NCI-H345 treated with DMSO at 0.1 percent for 48 hours (cell line): ENCODE results near the gene KRTAP9-8.
"Not testable (repeated sequence)": the region's sequence is repeated elsewhere in the genome, so short reads cannot be mapped to it uniquely, and the experiment has no call there.

Experiments
- DNase-seq: peaks from one replicate; lab custom pipeline; 2025; ENCODE audit not compliant: unreplicated experiment; lab: John Stamatoyannopoulos, UW

The KRTAP9-8 gene

DNA sequence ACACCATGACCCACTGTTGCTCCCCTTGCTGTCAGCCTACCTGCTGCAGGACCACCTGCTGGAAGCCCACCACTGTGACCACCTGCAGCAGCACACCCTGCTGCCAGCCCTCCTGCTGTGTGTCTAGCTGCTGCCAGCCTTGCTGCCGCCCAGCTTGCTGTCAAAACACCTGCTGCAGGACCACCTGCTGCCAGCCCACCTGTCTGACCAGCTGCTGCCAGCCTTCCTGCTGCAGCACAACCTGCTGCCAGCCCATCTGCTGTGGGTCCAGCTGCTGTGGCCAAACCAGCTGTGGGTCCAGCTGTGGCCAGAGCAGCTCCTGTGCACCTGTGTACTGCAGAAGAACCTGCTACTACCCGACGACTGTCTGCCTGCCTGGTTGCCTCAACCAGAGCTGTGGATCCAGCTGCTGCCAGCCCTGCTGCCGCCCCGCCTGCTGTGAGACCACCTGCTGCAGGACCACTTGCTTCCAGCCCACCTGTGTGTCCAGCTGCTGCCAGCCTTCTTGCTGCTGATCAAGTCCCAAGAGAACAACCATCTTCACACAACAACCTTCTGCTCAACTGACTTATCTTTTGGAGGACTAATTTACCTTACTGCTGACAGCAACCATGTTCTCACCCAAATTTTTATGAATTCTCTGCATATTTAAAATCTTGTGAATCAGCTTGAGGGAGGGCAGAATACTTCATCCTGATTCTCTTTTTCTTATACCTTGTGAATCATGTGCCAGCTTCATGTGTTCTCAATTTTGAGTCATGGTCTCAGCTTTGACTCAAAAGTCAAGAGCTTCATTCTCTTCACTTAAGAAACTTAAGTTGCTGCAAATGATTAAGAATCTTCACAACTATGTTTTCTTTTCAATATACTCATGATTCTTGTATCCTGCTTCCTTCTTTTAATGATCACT lies 17.8 kb downstream of the KRTAP9-8 start, which contains the start of gene KRTAP9-9:
TSS of gene KRTAP9-9 (plus strand) at position 4 of the 910 bp plus-strand sequence.
- DNase-seq, result not testable (repeated sequence)

DNA sequence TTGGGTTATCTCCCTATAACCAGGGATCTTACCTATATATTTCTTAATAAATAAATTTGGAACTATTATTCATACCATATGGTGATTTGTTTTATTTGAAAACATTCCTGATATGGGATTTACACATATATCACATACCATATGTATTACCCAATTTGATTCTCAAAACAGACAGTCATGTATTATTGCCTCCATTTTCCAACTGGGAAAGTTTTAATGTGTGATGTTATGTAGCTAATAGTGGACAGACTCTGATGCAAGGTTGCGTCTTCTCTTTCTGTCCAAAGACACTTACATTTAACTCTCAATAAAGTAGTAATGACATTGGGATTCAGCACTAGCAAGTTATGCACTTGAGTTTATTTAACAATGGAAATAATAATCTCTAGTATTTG lies 18.5 kb downstream of the KRTAP9-8 start:
- no peak for DNase-seq

DNA sequence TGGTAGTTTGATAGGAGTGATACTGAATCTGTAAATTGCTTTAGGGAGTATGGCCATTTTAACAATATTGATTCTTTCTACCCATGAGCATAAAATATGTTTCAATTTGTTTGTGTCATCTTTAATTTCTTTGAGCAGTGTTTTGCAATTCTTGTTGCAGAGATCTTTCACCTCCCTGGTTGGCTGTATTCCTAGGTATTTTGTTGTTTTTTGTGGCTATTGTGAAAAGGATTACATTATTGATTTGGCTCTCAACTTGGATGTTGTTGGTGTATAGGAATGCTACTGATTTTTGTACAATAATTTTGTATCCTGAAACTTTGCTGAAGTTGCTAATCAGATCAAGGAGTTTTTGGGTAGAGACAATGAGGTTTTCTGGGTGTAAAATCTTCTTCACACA lies 20.6 kb downstream of the KRTAP9-8 start:
- no peak for DNase-seq

DNA sequence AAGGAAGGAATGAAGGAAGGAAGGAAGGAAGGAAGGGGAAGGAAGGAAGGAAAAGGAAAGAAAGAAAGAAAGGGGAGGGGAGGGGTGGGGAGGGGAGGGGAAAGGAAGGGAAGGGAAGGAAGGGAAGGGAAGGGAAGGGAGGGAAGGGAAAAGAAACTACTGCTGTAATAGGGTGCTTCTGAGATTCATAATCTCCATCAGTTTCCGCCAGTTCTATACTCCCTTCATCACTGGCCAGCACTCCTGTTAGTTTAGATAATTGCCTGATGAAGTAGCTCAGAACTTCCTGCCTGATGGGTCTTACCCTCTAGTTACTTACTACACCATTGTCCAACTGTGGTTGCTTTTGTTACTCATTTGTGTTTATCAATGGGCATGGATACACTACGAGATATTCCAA lies 25.4 kb downstream of the KRTAP9-8 start:
- DNase-seq, result no peak

DNA sequence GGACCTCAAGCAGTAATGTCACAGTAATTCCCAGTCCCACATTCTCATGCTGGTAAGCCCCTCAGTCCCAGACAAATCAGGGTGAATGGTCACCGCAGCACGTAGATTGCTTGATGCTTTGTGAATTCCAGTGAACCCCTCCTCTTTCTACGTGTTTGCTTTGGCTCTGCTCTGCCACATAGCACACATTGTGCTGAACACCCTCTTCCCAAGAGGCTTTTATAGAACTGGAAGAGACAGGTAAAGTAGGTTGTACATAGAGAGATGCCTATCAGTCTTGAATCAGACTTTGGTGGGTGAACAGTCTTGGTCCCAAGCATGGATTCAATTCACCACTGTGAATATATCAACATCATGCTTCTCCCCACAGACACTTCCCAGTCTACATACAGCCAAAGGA lies 26.8 kb downstream of the KRTAP9-8 start:
- DNase-seq, result no peak

DNA sequence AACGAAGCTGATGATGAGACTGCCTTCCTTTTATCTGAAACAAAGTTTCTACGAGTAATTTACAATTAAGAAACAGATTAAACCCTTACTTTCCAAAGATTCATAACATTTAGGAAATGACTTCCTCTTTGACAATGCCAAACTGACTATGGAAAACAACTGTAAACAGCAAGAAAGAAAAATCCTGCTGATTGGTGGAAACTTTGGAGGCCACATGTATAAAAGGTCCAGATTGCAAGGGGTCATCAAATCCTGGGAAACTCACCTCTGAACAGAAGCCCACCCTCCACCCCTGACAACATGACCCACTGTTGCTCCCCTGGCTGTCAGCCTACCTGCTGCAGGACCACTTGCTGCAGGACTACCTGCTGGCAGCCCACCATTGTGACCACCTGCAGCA lies 27.3 kb downstream of the KRTAP9-8 start, which contains the start of gene KRTAP9-6:
TSS of gene KRTAP9-6 (plus strand) at position 301 of the 400 bp plus-strand sequence. CDS start at position 301, 0 bp downstream.
- no peak for DNase-seq

DNA sequence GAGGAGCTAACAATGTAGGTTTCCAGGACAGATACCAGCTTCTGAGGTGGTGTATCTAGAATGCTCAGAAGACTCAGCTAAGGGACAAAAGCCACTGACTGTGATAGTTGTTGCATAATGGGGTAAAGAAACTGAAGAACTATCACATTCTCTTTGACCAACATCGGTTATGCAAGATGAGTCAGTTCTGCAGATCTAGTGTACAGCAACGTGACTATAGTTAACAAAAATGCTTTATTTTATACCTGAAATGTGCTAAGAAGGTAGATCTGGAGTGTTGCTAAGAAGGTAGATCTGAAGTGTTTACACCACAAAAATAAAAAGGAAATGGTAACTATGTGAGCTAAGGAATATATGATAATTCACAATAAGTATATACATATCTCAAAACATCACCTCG lies 29.9 kb downstream of the KRTAP9-8 start:
- DNase-seq, result no peak

DNA sequence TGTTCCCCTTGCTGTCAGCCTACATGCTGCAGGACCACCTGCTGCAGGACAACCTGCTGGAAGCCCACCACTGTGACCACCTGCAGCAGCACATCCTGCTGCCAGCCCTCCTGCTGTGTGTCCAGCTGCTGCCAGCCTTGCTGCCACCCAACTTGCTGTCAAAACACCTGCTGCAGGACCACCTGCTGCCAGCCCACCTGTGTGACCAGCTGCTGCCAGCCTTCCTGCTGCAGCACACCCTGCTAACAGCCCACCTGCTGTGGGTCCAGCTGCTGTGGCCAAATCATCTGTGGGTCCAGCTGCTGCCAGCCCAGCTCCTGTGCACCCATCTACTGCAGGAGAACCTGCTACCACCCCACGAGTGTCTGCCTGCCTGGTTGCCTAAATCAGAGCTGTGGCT lies 33.5 kb downstream of the KRTAP9-8 start:
- DNase-seq, result not testable (repeated sequence)

DNA sequence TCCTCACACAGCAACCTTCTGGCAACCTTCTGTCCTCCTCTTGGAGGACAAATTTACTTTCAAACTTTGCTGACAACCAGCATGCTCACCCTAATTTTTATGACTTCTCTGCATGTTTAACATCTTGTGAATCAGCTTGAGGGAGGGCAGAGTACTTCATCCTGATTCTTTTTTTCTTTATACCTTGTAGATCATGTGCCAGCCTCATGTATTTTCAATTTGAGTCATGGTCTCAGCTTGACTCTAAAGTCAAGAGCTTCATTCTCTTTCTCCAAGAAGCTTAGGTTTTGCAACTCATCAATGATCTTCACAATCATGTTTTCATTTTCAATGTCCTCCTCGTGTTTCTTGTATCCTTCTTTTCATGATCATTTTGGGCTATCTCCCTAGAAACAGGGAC lies 34.1 kb downstream of the KRTAP9-8 start:
- DNase-seq, result no peak

DNA sequence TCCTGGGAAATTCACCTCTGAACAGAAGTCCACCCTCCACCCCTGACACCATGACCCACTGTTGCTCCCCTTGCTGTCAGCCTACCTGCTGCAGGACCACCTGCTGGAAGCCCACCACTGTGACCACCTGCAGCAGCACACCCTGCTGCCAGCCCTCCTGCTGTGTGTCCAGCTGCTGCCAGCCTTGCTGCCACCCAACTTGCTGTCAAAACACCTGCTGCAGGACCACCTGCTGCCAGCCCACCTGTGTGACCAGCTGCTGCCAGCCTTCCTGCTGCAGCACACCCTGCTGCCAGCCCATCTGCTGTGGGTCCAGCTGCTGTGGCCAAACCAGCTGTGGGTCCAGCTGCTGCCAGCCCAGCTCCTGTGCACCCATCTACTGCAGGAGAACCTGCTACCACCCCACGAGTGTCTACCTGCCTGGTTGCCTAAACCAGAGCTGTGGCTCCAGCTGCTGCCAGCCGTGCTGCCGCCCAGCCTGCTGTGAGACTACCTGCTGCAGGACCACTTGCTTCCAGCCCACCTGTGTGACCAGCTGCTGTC lies 37.9 kb downstream of the KRTAP9-8 start, which contains the start of gene KRTAP9-7:
TSS of gene KRTAP9-7 (plus strand) at position 51 of the 543 bp plus-strand sequence. CDS start at position 51, 0 bp downstream.
- not testable (repeated sequence) for DNase-seq

DNA sequence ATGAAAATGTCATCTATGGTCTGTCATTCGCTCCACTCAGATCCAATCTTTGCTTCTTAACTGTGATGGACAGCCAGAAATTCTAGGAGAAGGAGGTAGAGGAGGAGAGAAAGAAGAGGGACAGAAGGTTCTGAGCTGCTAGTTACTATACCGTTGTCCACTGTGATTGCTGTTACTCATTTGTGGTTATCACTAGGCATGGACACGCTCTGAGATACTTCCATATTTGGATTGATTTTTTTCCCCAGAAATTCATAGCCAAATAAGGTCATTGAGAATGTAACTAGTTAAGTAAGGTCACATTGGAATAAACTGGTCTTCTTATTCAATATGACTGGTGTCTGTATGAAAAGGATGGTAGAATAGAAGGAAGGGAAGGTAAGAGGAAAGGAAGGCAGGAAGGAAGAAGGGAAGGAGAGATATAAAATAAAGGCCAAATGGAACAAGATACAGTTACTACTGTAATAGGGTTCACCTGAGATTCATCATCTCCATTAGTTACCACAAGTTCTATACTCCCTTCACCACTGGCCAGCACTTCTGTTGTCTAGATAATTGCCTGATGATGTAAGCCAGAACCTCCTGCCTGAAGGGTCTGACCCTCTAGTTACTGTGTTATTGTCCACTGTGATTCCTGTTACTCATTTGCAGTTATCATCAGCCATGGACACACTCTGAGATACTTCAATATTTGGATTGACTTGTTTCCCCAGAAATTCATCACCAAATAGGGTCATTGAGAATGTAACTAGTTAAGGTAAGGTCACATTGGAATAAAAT lies 40.6 kb downstream of the KRTAP9-8 start:
- DNase-seq, result no peak

DNA sequence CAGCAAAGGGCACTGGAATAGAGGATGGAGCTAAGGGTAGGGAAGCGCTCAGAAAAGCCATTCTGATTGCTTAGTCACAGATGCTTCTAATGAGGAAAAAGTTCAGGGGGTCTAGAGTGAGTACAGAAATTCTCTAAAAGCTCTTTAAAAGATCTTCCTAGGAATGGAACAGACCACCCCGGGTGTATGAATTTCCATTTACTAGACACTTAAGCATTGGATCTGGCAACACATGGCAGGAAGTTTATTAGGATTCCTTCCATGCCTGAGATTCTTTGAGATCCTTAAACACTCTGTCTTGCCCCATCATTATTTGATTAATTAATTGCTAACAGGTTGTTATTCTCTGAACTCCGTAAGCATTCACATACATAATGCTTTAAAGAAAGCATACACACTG lies 46.2 kb downstream of the KRTAP9-8 start:
- DNase-seq, result no peak

DNA sequence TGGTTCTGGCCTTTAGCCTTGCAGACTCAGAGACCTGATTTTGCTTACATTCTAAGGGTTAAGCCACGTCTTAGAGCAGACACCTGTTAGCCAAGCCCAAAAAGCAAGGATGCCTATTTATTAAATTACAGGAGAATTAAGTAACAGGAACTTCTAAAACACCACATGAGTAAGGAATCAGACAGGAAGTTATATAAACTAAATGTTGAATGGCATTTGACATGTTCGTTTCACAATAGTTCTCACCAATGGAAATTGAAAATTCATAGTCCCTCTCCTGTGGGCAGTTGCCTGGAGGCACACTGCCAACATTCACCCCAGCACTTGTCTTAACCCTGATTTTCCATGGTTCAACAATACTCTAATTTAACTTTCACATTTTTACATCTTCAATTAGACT lies 46.7 kb downstream of the KRTAP9-8 start:
- DNase-seq, result no peak

DNA sequence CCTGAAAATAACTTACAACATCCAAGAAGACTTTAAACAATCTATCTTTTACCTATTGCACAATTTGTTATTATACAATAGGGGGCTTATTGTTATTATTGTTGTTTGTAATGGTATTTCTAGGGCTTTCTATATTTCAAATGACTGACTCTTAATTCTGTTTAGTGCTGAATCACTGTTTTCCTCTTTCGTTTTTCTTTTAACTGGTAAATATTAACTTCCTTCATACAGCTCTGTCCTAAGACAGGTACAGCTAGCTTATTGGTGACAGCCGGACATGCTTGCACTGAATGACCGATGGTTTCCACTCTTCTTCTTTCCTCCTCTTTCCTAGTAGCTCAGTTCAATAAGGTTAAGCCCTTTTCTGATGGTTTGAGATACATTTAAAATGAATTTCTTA lies 49.3 kb downstream of the KRTAP9-8 start:
- DNase-seq, result no peak
